HUES48 (cell line): ENCODE results near the gene TMEM221.

ENCODE experiments used
- H3K27ac ChIP-seq: one replicate; pipeline ENCODE4 v1.7.0; 2013; ENCODE audit warnings: low read depth, low read length, inconsistent platforms
- H3K27me3 ChIP-seq: 2 replicates; pipeline ENCODE4 v1.6.1; 2013; ENCODE audit warnings: mild to moderate bottlenecking, low read length; ENCODE audit not compliant: control insufficient read depth, insufficient read depth
- H3K36me3 ChIP-seq: 2 replicates; pipeline ENCODE4 v1.6.1; 2013; ENCODE audit warnings: low read length; ENCODE audit not compliant: control insufficient read depth, insufficient read depth
- H3K4me1 ChIP-seq: 2 replicates; pipeline ENCODE4 v1.6.1; 2013; ENCODE audit warnings: mild to moderate bottlenecking, low read length; ENCODE audit not compliant: control insufficient read depth, insufficient read depth
- H3K4me3 ChIP-seq: 2 replicates; pipeline ENCODE4 v1.5.1; 2013; ENCODE audit warnings: mild to moderate bottlenecking, low read depth, low read length
- H3K9ac ChIP-seq: 2 replicates; pipeline ENCODE4 v1.6.1; 2013; ENCODE audit warnings: mild to moderate bottlenecking, low read depth, low read length, moderate library complexity
- H3K9me3 ChIP-seq: 2 replicates; pipeline ENCODE4 v1.6.1; 2013; ENCODE audit warnings: low read length; ENCODE audit not compliant: control insufficient read depth, insufficient read depth

TMEM221 gene

DNA sequence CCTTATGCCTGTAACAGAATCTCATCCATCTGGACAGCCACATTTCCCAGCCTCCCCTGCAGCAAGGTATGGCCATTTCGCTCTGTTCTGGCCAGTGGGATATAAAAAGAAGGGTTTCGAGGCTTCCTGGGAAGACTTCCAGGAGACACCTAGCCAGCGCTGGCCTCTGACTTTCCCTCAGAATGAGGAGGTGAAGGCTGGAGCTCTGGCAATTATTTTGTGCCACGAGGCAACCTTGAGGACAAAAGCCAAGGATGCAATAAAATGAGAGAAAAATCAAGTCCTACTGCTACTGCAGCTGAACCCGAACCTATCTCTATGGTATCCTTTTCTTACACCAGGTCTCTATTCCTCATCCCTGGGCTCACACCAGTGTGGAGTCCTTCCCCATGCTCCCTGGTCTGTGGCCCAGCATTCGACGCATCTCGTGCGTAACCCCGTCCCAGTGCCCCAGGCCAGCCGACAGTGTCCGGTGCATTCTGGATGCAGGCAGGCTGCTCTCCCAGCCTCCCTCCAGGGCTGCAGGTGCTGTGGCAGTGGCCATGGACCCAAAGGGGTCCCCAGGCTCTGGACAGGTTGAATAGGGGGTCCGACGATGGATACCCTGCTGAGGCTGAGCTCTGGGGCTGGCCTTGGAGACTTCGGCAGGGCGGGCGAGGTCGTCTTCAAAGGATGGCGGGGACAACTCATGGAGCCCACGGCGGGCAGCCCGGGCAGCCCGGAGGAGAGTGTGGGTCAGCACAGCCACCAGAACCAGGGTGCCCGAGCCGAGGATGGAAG, 12.2 kb downstream of the TMEM221 start:
- Histone ChIP-seq H3K4me3 (no peak overlapping the region), H3K9me3 (no peaks in the 10 kb centered on the region), H3K27me3 (no peaks in the 10 kb centered on the region), H3K36me3 (no peaks in the 10 kb centered on the region), H3K27ac (no peak overlapping the region), H3K9ac (no peak overlapping the region), H3K4me1 (no peaks in the 10 kb centered on the region)

DNA sequence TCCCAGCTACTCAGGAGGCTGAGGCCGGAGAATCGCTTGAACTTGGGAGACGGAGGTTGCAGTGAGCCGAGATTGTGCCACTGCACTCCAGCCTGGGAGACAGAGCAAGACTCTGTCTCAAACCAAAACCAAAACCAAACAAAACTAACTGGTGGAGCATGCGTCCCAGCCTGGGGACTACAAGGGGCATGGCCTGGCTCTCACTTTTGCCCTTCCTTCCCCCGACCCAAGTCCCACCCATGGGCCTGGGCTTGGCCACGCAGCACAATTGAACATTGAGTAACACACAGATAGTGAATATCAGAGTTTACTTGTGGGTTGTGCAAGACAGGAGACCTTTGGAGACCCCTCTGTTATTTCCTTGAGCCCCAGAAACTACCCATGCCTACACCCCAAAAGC, 13.2 kb downstream of the TMEM221 start:
- Histone ChIP-seq H3K9ac (no peak overlapping the region), H3K27ac (no peak overlapping the region), H3K36me3 (no peaks in the 10 kb centered on the region), H3K9me3 (no peaks in the 10 kb centered on the region), H3K4me3 (no peak overlapping the region), H3K4me1 (no peaks in the 10 kb centered on the region), H3K27me3 (no peaks in the 10 kb centered on the region)

DNA sequence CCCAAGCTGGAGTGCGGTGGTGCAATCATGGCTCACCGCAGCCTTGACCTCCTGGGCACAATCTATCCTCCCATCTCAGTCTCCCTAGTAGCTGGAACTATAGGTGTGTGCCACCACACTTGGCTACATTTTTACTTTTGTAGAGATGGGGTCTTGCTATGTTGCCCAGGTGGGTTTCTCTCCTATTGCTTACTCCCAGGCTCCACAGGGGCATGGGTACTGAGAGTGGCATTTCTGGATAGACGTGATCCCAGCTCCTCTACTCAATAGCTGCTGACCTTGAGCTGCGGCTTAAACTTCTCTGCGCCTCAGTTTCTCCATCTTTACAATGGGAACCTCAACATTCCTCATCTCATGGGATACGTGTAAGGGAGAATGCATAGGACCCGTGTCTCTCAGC, 17.1 kb downstream of the TMEM221 start:
- Histone ChIP-seq H3K27me3 (no peaks in the 10 kb centered on the region), H3K9ac (no peak overlapping the region), H3K9me3 (no peaks in the 10 kb centered on the region), H3K36me3 (no peaks in the 10 kb centered on the region), H3K4me1 (no peaks in the 10 kb centered on the region), H3K4me3 (no peak overlapping the region), H3K27ac (no peak overlapping the region)

DNA sequence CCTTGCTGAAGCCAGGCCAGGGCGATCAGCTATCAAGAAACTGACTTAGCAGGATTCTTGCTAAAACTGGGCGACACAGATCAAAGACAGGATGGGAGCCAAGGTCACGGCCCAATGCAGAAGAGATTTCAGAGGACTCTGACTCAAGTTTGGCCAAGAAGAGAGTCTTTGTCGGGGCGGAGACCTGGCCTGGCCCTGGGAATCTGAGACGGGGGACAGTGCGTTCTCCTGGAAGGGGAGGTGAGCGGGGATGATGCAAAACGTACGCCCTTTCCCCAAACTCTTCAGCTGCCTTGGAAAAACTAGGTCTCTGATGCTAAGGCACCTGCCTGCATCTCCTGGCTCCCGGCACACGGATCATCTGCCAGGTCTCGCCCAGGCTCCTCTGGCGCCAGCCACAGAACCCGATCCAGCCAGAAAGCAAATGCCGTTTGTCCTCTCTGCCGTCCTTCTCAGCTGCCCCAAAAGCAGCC, 18.8 kb downstream of the TMEM221 start:
- H3K9me3 ChIP-seq: no peaks in the 10 kb centered on the region
- H3K27ac ChIP-seq: no peak overlapping the region
- no peaks in the 10 kb centered on the region for H3K36me3 ChIP-seq
- no peaks in the 10 kb centered on the region for H3K27me3 ChIP-seq
- peaks cover under 1% of the 10 kb centered on the region; the same call in 1 of the 2 replicates for H3K4me1 ChIP-seq
- H3K4me3 ChIP-seq: no peak overlapping the region
- no peak overlapping the region for H3K9ac ChIP-seq

DNA sequence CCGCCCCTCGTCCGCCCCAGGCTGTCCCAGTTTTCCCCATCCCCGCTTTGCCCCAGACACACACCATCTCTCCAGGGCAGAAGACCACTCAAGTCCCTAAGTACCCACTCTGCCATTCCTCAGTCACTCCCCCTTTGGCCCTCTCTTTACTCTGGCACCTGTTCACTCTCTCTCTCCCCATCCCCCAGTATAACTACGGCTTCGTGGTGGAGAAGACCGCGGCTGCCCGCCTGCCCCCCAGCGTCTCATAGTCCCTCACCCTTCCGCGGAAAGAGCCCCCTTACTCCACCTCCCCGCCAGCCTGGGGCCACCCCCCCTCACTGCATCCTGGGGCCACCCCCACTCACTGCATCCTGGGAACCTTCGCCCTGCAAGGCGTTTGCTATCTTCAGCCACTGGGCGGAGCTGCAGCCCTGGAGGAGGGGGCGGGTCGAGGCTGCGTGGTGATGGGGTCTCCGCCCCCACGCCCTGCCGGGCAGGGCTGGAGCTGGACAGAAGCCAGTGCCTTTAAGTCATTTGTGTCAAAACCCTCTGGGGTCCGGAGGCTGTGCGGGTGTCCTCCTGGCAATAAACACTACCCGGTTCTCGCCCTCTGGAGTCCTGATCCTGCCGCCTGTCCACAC, 23.6 kb downstream of the TMEM221 start:
- H3K4me3 ChIP-seq: peak overlapping the region; percentile 58
- H3K9ac ChIP-seq: no peak overlapping the region
- peaks cover 7% of the 10 kb centered on the region; the same call in 1 of the 2 replicates for H3K4me1 ChIP-seq
- H3K27me3 ChIP-seq: no peaks in the 10 kb centered on the region
- no peaks in the 10 kb centered on the region for H3K9me3 ChIP-seq
- H3K36me3 ChIP-seq: 0 out of 2 replicates have a peak, but pooled peaks cover 5% of the 10 kb centered on the region
- no peak overlapping the region for H3K27ac ChIP-seq

DNA sequence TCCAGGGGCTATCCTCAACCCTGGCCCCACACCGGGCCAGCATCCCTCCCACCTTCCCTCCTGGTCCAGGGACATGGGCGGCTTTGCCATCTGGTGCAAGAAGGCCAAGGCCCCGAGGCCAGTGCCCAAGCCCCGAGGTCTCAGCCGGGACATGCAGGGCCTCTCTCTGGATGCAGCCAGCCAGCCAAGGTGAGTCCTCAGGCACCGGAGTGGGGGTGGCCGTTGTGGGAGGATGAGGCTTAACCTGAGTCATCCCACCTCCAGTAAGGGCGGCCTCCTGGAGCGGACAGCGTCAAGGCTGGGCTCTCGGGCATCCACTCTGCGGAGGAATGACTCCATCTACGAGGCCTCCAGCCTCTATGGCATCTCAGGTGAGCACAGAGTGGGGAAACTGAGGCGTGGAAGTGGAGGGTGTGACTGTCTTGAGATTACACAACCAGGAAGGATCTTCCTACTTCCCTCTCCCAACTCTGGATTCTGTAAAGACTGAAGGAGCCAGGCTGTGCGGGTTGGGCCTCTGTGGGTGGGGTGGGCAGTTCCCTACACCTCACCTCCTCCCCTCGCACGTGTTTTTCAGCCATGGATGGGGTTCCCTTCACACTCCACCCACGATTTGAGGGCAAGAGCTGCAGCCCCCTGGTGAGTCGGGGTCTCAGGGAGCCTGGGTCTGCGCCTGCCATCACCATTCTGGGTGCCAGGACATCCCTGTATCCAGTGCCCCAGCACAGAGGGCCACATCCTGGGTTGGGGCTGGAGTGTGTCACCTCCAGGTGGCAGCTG, 24.8 kb downstream of the TMEM221 start:
- Histone ChIP-seq H3K27ac (no peak overlapping the region), H3K9ac (no peak overlapping the region), H3K36me3 (0 out of 2 replicates have a peak, but pooled peaks cover 5% of the 10 kb centered on the region), H3K4me3 (no peak overlapping the region), H3K9me3 (no peaks in the 10 kb centered on the region), H3K4me1 (peaks cover 13% of the 10 kb centered on the region; the same call in 1 of the 2 replicates), H3K27me3 (no peaks in the 10 kb centered on the region)

DNA sequence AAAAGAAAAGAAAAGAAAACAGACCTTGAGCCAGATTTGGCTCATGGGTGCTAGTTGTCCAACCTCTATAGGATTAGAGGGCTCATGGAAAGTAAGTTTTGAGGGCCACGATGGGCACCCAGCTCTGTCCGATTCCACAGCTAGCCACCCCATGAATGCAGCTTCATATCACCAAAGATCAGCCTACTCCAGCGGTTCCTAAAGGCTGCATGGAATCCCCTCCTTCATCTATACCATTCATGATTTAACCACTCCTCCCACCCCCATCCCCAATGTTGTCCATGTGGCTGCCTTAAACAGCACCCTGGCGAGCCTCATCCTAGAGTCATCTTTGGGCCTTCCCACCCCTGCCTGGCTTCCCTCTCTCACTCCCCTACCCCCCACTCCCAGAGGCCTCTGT, 26.5 kb downstream of the TMEM221 start:
- no peak overlapping the region for H3K27ac ChIP-seq
- H3K9ac ChIP-seq: no peak overlapping the region
- H3K9me3 ChIP-seq: no peaks in the 10 kb centered on the region
- H3K4me1 ChIP-seq: peaks cover 13% of the 10 kb centered on the region; the same call in 1 of the 2 replicates
- no peak overlapping the region for H3K4me3 ChIP-seq
- H3K36me3 ChIP-seq: 0 out of 2 replicates have a peak, but pooled peaks cover 5% of the 10 kb centered on the region
- H3K27me3 ChIP-seq: peaks cover under 1% of the 10 kb centered on the region

DNA sequence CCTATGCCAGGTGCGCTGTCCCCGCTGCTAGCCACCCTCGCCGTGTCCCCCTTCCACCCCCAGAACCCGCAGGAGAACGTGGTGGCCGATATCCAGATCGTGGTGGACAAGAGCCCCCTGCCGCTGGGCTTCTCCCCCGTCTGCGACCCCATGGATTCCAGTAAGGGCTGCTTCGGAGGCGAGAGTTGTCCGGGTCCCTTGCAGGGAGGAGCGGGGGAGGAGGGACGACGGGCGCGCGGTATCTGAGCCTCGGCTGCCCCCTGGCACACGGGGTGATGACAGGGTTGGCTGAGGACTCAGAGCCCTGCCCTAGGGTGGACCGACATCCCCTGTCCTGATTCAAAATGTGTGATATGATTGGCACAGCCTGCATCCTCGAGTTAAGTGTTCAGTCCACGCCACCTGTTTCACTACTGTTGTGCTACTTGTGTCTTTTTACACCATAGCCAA, 28.0 kb downstream of the TMEM221 start:
- no peak overlapping the region for H3K9ac ChIP-seq
- H3K9me3 ChIP-seq: no peaks in the 10 kb centered on the region
- H3K4me3 ChIP-seq: peak overlapping the region; percentile 75
- H3K36me3 ChIP-seq: 0 out of 2 replicates have a peak, but pooled peaks cover 5% of the 10 kb centered on the region
- H3K27me3 ChIP-seq: peaks cover 11% of the 10 kb centered on the region
- peaks cover 18% of the 10 kb centered on the region; the same call in 1 of the 2 replicates for H3K4me1 ChIP-seq
- peak overlapping the region; percentile 35 for H3K27ac ChIP-seq

DNA sequence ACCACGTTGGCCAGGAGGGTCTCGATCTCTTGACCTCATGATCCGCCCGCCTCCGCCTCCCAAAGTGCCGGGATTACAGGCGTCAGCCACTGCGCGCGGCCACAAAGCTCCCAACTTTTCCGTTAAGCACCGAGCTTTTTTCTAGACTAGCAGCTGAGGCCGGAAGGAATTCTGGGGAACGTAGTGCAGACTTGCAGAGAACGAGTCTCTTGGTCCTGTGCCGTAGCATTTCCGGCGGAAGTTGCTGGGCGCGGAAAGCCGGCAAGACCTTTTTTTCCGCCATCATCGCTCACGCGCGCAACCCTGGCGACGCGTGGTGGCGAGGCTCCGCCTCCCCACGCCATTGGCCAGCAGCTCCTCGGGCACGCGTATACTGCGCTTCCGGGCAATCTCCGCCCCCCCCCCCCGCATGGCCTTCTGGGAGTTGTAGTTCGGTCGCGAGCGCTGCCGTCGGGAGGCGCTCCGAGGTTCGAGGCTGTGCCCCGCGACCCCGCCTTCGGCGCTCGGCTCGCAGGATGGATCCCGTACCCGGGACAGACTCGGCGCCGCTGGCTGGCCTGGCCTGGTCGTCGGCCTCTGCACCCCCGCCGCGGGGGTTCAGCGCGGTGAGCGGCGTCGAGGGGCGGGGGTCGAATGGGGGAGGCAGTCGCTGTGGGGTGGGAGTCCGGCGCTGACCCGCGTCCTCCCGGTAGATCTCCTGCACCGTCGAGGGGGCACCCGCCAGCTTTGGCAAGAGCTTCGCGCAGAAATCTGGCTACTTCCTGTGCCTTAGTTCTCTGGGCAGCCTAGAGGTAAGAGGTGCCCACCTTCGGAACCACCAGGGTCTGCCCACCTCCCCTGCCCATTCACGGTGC, 28.6 kb downstream of the TMEM221 start, which contains the start of gene MVB12A:
Gene MVB12A, plus strand, starts transcription at position 427 of the 854 bp plus-strand sequence. Its CDS starts 89 bp downstream, at position 516.
- H3K9me3 ChIP-seq: no peaks in the 10 kb centered on the region
- H3K36me3 ChIP-seq: 0 out of 2 replicates have a peak, but pooled peaks cover 5% of the 10 kb centered on the region
- H3K27ac ChIP-seq: peak within 1 kb of the TSS; percentile 82
- H3K4me3 ChIP-seq: peak within 1 kb of the TSS; percentile 75
- H3K9ac ChIP-seq: peak within 1 kb of the TSS; percentile 27; the same call in 1 of the 2 replicates
- peaks cover 20% of the 10 kb centered on the region; the same call in 1 of the 2 replicates for H3K4me1 ChIP-seq
- H3K27me3 ChIP-seq: peaks cover 11% of the 10 kb centered on the region

DNA sequence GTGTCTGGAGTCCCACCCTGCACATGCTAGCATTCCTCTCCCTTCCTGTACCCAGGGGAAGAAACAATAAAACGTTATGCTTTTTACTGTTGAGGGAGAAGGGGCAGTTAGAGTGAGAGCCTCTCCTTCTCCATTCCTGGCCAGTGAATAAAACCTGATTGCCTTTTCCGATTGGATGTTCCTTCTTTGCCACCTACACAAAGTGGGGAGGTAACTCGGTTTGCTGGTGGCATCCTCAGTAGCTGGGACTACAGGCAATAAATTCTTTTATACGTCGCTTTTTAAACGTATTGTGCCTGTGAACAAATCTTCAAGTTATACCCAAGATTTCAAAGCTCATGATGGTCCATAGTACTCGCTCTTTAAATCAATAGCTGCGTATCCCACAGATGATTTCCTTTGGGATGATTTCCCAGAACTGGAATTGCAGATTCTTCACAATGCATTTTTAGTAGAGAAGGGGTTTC, 29.3 kb downstream of the TMEM221 start:
- H3K4me3 ChIP-seq: peak overlapping the region; percentile 56
- H3K27ac ChIP-seq: peak overlapping the region; percentile 82
- peaks cover 19% of the 10 kb centered on the region; the same call in 1 of the 2 replicates for H3K4me1 ChIP-seq
- H3K9ac ChIP-seq: peak overlapping the region; percentile 27; the same call in 1 of the 2 replicates
- 0 out of 2 replicates have a peak, but pooled peaks cover 5% of the 10 kb centered on the region for H3K36me3 ChIP-seq
- no peaks in the 10 kb centered on the region for H3K9me3 ChIP-seq
- peaks cover 11% of the 10 kb centered on the region for H3K27me3 ChIP-seq
